HG03064 (cell line): ENCODE measurements around the gene PLCE1.

Source experiments
- ATAC-seq: cut with Tn5 transposase; IDR thresholded peaks from one replicate; pipeline ENCODE4 v1.9.1; 2021; ENCODE audit warnings: low read depth; ENCODE audit not compliant: unreplicated experiment

PLCE1 gene

GRCh38 chr10:94016727-94017714, 23.3 kb downstream of the PLCE1 start:
- no peak for ATAC-seq

- no peak for ATAC-seq
Measured at GRCh38 chr10:94018107-94018506, 24.4 kb downstream of the PLCE1 start.

- ATAC-seq: no peak
Measured at GRCh38 chr10:94023906-94024305, 30.2 kb downstream of the PLCE1 start.

GRCh38 chr10:94024407-94024806, 30.7 kb downstream of the PLCE1 start:
- no peak for ATAC-seq

- ATAC-seq: no peak
Measured at GRCh38 chr10:94025806-94026205, 32.1 kb downstream of the PLCE1 start.

GRCh38 chr10:94027197-94027596, 33.5 kb downstream of the PLCE1 start:
- ATAC-seq: no peak

- ATAC-seq: no peak
Measured at GRCh38 chr10:94029955-94030354, 36.2 kb downstream of the PLCE1 start.

GRCh38 chr10:94035982-94036765, 42.4 kb downstream of the PLCE1 start:
- no peak for ATAC-seq

GRCh38 chr10:94036766-94037033, 43.0 kb downstream of the PLCE1 start:
- ATAC-seq: no peak

GRCh38 chr10:94037286-94037685, 43.6 kb downstream of the PLCE1 start:
- no peak for ATAC-seq

- no peak for ATAC-seq
Measured at GRCh38 chr10:94038024-94038423, 44.3 kb downstream of the PLCE1 start.

GRCh38 chr10:94041206-94041605, 47.5 kb downstream of the PLCE1 start:
- ATAC-seq: no peak

- no peak for ATAC-seq
Measured at GRCh38 chr10:94042001-94042833, 48.5 kb downstream of the PLCE1 start.

GRCh38 chr10:94042834-94043175, 49.1 kb downstream of the PLCE1 start:
- no peak for ATAC-seq
